H1 (cell line): Measurements from ENCODE around the gene GRPR. TPM values are rescaled to one million over a fixed set of nuclear protein-coding genes. Genes with fewer than 3 reads are reported as not detected.

Source experiments
- ATF3 ChIP-seq: IDR thresholded peaks from 2 replicates; pipeline ENCODE4 v1.6.1; 2011; ENCODE audit warnings: low read depth, mild to moderate bottlenecking, low read length; ENCODE audit not compliant: insufficient read depth
- BRCA1 ChIP-seq: IDR thresholded peaks from 2 replicates; pipeline ENCODE4 v1.6.1; 2012; ENCODE audit warnings: low read depth, low read length, improper control_type of control experiment
- CHD7 ChIP-seq: fragments of 300-600 bp; sonication (generic); IDR thresholded peaks from 2 replicates; pipeline ENCODE4 v1.7.1; 2012; ENCODE audit warnings: low read length, moderate library complexity, mild to moderate bottlenecking, inconsistent platforms; ENCODE audit not compliant: insufficient replicate concordance
- HDAC2 ChIP-seq, 2 experiments: fragments of 300-600 bp in 1 of 2; sonication (generic) in 1 of 2; IDR thresholded peaks; 2 replicates each; pipeline ENCODE4 v1.6.1; 2011 to 2012; ENCODE audit warnings: low read depth in 2 of 2, low read length in 2 of 2, mild to moderate bottlenecking in 2 of 2, moderate library complexity in 2 of 2, borderline replicate concordance in 1 of 2, inconsistent platforms in 1 of 2
- RAD21 ChIP-seq, 2 experiments: IDR thresholded peaks in 1 of 2; conservative IDR thresholded peaks in 1 of 2; 2 replicates each; pipeline ENCODE4 v1.6.1; 2011; ENCODE audit warnings: low read depth in 2 of 2, low read length in 2 of 2, improper control_type of control experiment in 1 of 2, inconsistent platforms in 1 of 2, mild to moderate bottlenecking in 1 of 2, moderate library complexity in 1 of 2
- SAP30 ChIP-seq: fragments of 300-600 bp; sonication (generic); IDR thresholded peaks from 2 replicates; pipeline ENCODE4 v1.7.1; 2012; ENCODE audit warnings: low read length, moderate library complexity, mild to moderate bottlenecking, inconsistent platforms; ENCODE audit not compliant: insufficient read depth, insufficient replicate concordance
- TCF12 ChIP-seq: IDR thresholded peaks from 2 replicates; pipeline ENCODE4 v1.6.1; 2011; ENCODE audit warnings: low read depth, mild to moderate bottlenecking, low read length
- TEAD4 ChIP-seq: IDR thresholded peaks from 2 replicates; pipeline ENCODE4 v1.6.1; 2012; ENCODE audit warnings: low read depth, low read length, inconsistent platforms, mixed read lengths
- polyA plus RNA-seq, 7 experiments: library from polyadenylated mRNA; depleted of rRNA in 3 of 7; stranded (reverse) in 5 of 7; unstranded in 2 of 7; fragments of >200 nt in 5 of 7; fragments of 200-250 nt in 2 of 7; gene quantifications; 1 replicate in 5 of 7; 2 replicates in 1 of 7; 4 replicates in 1 of 7; pipeline versions ENCODE4 v1.2.1 to v1.2.3, GENCODE V29; 2011 to 2013; ENCODE audit warnings: missing spikeins in 2 of 7, mixed read lengths in 2 of 7
- total RNA-seq: library from RNA; stranded (reverse); fragmentation: NEBNext Ultra II Directional; extraction: Animal tissue kit (Norgen Biotek cat#: 25700); gene quantifications from 2 replicates; pipeline ENCODE4 v1.2.1, GENCODE V29; 2021

Gene GRPR
- total and polyA plus RNA-seq, 2 of the 8 experiments (the other 6 are each of a cell fraction or from before 2014, with no cell fraction given), result 18.6 to 78.4 TPM

GRCh38 chrX:16089086-16089485 is 34.3 kb upstream of the GRPR start (continued):
- TF ChIP-seq CHD7, result no peak
- no peak for TF ChIP-seq HDAC2 (IDR thresholded peaks at IDR 0.05; ENCODE audit: borderline replicate concordance in 1 of 2, low read depth in 2 of 2, low read length in 2 of 2)
- TF ChIP-seq RAD21 (IDR thresholded peaks at IDR 0.05 in 1 of 2, conservative IDR thresholded peaks at IDR 0.05 in 1 of 2; ENCODE audit: low read depth in 2 of 2, low read length in 2 of 2), result no peak
- no peak for TF ChIP-seq ATF3
- no peak for TF ChIP-seq TEAD4
- TF ChIP-seq TCF12, result no peak
- TF ChIP-seq SAP30, result no peak
- TF ChIP-seq BRCA1, result no peak
